Activated B cell treated with CpG ODN at 0.5 μM for 24 hours (primary cell): ENCODE measurements around the gene CSNK1D. TPM values are rescaled to one million over a fixed set of nuclear protein-coding genes. Genes with fewer than 3 reads are reported as not detected.

Experiments used
- ATAC-seq: fragments of 200-7000 bp; cut with Tn5 transposase; one replicate; pipeline ENCODE4 v1.10.0; 2021; ENCODE audit warnings: low read depth, mild to moderate bottlenecking, moderate library complexity
- CTCF ChIA-PET: fragments of 350-600 bp; sonication (Branson Sonifier 250); formaldehyde crosslinking; loops from one replicate; lab custom pipeline; 2021; ENCODE audit warnings: antibody characterized with exemption; lab: Charles Lee
- POLR2A ChIA-PET: fragments of 350-600 bp; sonication (Branson Sonifier 250); formaldehyde crosslinking; loops from one replicate; lab custom pipeline; 2021; ENCODE audit warnings: antibody characterized with exemption; lab: Charles Lee
- DNase-seq: peaks from one replicate; pipeline ENCODE4 v3.0.0; 2022
- H3K27ac Mint-ChIP-seq: one replicate; pipeline ENCODE4 v1.8.0; 2020; ENCODE audit warnings: mixed read lengths
- H3K27me3 Mint-ChIP-seq: one replicate; pipeline ENCODE4 v1.8.0; 2021; ENCODE audit warnings: mixed read lengths
- H3K36me3 Mint-ChIP-seq: one replicate; pipeline ENCODE4 v1.8.0; 2021; ENCODE audit warnings: low read depth, mixed read lengths
- H3K4me1 Mint-ChIP-seq: one replicate; pipeline ENCODE4 v1.8.0; 2021; ENCODE audit warnings: mixed read lengths
- H3K4me3 Mint-ChIP-seq: one replicate; pipeline ENCODE4 v1.8.0; 2020; ENCODE audit warnings: mild to moderate bottlenecking, mixed read lengths
- H3K9me3 Mint-ChIP-seq: one replicate; pipeline ENCODE4 v1.8.0; 2020; ENCODE audit warnings: mixed read lengths
- CTCF ChIP-seq: fragments of 200-600 bp; IDR thresholded peaks from one replicate; pipeline ENCODE4 v1.8.0; 2022; ENCODE audit warnings: antibody characterized with exemption, mild to moderate bottlenecking
- intact Hi-C: fragments of 100-400 bp; cut with micrococcal nuclease; formaldehyde crosslinking; loops from one replicate; pipeline ENCODE4 v1.15.1; 2024
- total RNA-seq: library from RNA; stranded (reverse); gene quantifications from 2 replicates; pipeline ENCODE4 v1.2.3, GENCODE V29; 2022

Gene CSNK1D
- total RNA-seq, 1 donor from 2014 or later, result 170 TPM

- peak overlapping the region; percentile 46 for H3K27ac Mint-ChIP-seq
- ChIA-PET CTCF (interaction anchor here (0.7 to 7.2 kb wide), 5 partner anchors 11 to 95 kb away, joined by 3 to 58 read pairs (median 10); no protein-coding TSS in a partner anchor), POLR2A (interaction anchor here (0.7 to 5.8 kb wide), 10 partner anchors 8 to 149 kb away, joined by 3 to 100 read pairs (median 8); partner anchors contain the start of gene CSNK1D)
- H3K27me3 Mint-ChIP-seq, result no peaks in the 10 kb centered on the region
- peaks cover 4% of the 10 kb centered on the region for H3K36me3 Mint-ChIP-seq
- DNase-seq (peak; percentile 70), ATAC-seq (peak; percentile 3)
- H3K9me3 Mint-ChIP-seq, result no peaks in the 10 kb centered on the region
- intact Hi-C loops, result no loop called here
- H3K4me1 Mint-ChIP-seq, result peaks cover 63% of the 10 kb centered on the region
- peak; percentile 24 for TF ChIP-seq CTCF
- peak overlapping the region; percentile 46 for H3K4me3 Mint-ChIP-seq
Observed at GRCh38 chr17:82300707-82301270, 27.3 kb upstream of the CSNK1D start.

GRCh38 chr17:82300228-82300627, 26.7 kb upstream of the CSNK1D start:
- no peak for TF ChIP-seq CTCF
- ATAC-seq (no peak), DNase-seq (no peak)
- CTCF ChIA-PET, result interaction anchor here (2.2 to 7.2 kb wide), 3 partner anchors 21 to 94 kb away, joined by 10 to 58 read pairs (median 12); no protein-coding TSS in a partner anchor
- intact Hi-C loops, result no loop called here
- peaks cover 4% of the 10 kb centered on the region for H3K36me3 Mint-ChIP-seq
- no peaks in the 10 kb centered on the region for H3K9me3 Mint-ChIP-seq
- H3K4me3 Mint-ChIP-seq, result no peak overlapping the region
- POLR2A ChIA-PET, result interaction anchor here (0.6 to 5.8 kb wide), 9 partner anchors 8 to 254 kb away, joined by 3 to 100 read pairs (median 28); partner anchors contain the start of genes CCDC57 and CSNK1D
- H3K4me1 Mint-ChIP-seq, result peaks cover 63% of the 10 kb centered on the region
- H3K27ac Mint-ChIP-seq, result peak overlapping the region; percentile 77
- H3K27me3 Mint-ChIP-seq, result no peaks in the 10 kb centered on the region

GRCh38 chr17:82299452-82299851, 26.0 kb upstream of the CSNK1D start:
- Mint-ChIP-seq H3K36me3 (peaks cover 4% of the 10 kb centered on the region), H3K27me3 (no peaks in the 10 kb centered on the region), H3K4me1 (peaks cover 67% of the 10 kb centered on the region), H3K4me3 (peak overlapping the region; percentile 64), H3K9me3 (no peaks in the 10 kb centered on the region), H3K27ac (peak overlapping the region; percentile 100)
- ChIA-PET POLR2A (interaction anchor here (0.7 to 5.8 kb wide), 6 partner anchors 14 to 150 kb away, joined by 4 to 100 read pairs (median 32); partner anchors contain the start of genes CCDC57 and CSNK1D), CTCF (interaction anchor here (2.2 to 7.2 kb wide), 3 partner anchors 22 to 94 kb away, joined by 7 to 58 read pairs (median 12); no protein-coding TSS in a partner anchor)
- intact Hi-C loops, result loop anchor here (10.0 kb wide), 2 partner anchors 195 to 265 kb away; partner anchors contain the start of genes DCXR and RAC3
- DNase-seq (no peak), ATAC-seq (no peak)
- TF ChIP-seq CTCF, result no peak

- Mint-ChIP-seq H3K27me3 (no peaks in the 10 kb centered on the region), H3K9me3 (no peaks in the 10 kb centered on the region), H3K4me3 (peak overlapping the region; percentile 97), H3K4me1 (peaks cover 74% of the 10 kb centered on the region), H3K27ac (peak overlapping the region; percentile 100), H3K36me3 (peaks cover 4% of the 10 kb centered on the region)
- TF ChIP-seq CTCF, result no peak
- ATAC-seq (peak; percentile 25), DNase-seq (no peak)
- intact Hi-C loops, result loop anchor here (1.0 to 10.0 kb wide), 6 partner anchors 23 to 264 kb away; partner anchors contain the start of genes CCDC57, CSNK1D, DCXR and RAC3
- POLR2A ChIA-PET, result interaction anchor here (0.6 to 5.8 kb wide), 28 partner anchors 8 to 1844 kb away, joined by 3 to 100 read pairs (median 8); partner anchors contain the start of genes CCDC57, CD7, CSNK1D and DCXR
- CTCF ChIA-PET, result interaction anchor here (0.8 to 7.2 kb wide), 4 partner anchors 23 to 371 kb away, joined by 3 to 58 read pairs (median 7); partner anchors contain the start of gene MAFG
Observed at GRCh38 chr17:82298538-82299421, 25.3 kb upstream of the CSNK1D start.
